GM12873 (cell line): Measurements from ENCODE around the gene UXT.

Source experiments
- CTCF ChIP-seq: IDR thresholded peaks from 2 replicates; pipeline ENCODE4 v1.5.1; 2012; ENCODE audit warnings: low read depth, mild to moderate bottlenecking, moderate library complexity, low read length, control low read depth; ENCODE audit not compliant: insufficient read depth; ENCODE audit errors: missing control alignments

Gene UXT

GRCh38 chrX:47683829-47684205 lies 24.8 kb upstream of the UXT start:
- TF ChIP-seq CTCF: no peak

GRCh38 chrX:47683184-47683828 lies 24.3 kb upstream of the UXT start:
- no peak for TF ChIP-seq CTCF

GRCh38 chrX:47674776-47675175 lies 15.8 kb upstream of the UXT start:
- no peak for TF ChIP-seq CTCF

GRCh38 chrX:47664737-47665136 lies 5.8 kb upstream of the UXT start:
- no peak for TF ChIP-seq CTCF

- no peak for TF ChIP-seq CTCF
These were observed 3.2 kb upstream of the UXT start for GRCh38 chrX:47662144-47662657.

- no peak for TF ChIP-seq CTCF
These were observed 2.6 kb upstream of the UXT start for GRCh38 chrX:47661539-47661938.

GRCh38 chrX:47659421-47659726 lies 394 bp upstream of the UXT start:
- no peak for TF ChIP-seq CTCF

GRCh38 chrX:47658301-47658683 lies 688 bp downstream of the UXT start:
- TF ChIP-seq CTCF: no peak
